HG02852 (cell line): ENCODE measurements around the gene PPARG.

ENCODE experiments used
- ATAC-seq: cut with Tn5 transposase; IDR thresholded peaks from one replicate; pipeline ENCODE4 v1.9.1; 2021; ENCODE audit warnings: mild to moderate bottlenecking, moderate library complexity; ENCODE audit not compliant: unreplicated experiment

PPARG gene

DNA sequence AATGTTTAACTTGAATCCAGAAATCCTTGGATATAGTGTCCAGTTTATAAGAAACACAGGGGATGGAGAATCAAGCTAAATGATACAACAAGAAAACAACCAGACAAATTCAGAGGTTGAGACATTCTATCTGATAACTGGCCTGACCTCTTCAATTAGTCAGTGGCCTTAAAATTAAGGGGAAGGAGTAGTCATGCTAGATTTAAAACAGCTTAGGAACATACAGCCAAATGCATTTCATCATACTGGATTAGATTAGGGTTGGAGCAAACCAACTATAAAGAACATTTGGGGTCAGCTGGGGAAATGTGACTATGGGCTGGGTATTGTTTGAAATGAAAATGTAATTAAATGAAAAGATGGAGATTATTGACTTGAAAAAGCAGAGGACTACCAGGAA lies 53.3 kb downstream of the PPARG start:
- ATAC-seq, result no peak

DNA sequence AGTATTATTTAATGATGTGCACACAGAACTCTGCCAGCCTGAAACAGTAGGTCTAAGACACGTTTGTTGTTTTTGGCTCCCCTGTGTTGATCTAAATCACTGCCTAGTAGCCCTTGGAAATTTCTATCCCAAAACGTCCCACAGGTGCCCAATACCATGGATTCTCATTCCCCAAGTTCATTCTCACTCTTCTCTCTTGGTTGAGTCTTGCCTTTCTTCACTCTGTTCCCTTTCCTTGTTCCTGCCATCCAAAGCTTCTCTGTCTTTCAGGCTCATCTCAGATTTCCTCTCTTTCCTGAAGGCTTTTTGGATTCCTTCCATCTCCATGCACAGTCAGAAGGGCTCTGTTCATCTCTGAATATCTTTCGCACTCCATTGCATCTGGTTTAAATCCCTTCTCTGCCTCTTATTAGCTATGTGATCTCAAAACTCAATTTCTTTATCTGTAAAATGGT lies 54.2 kb downstream of the PPARG start:
- ATAC-seq, result no peak

DNA sequence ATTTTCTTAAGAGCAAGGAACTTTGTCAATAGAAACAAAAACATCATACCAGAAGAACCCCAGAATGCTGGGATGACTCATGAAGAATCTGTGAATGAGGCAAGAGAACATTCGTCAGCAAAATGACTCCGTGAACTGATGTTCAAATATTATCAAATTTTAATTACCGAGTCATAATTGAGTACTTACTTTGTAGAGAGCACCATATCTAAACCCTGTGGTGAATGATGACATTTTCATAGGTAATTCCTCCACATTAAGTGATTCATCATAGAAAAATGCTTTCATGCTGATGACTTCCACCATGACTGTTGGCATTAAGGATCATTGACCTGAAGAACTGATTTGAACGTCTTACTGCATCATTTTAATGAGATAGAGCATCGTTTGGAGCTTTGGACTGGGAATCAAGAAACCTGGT lies 56.3 kb downstream of the PPARG start:
- ATAC-seq, result no peak

DNA sequence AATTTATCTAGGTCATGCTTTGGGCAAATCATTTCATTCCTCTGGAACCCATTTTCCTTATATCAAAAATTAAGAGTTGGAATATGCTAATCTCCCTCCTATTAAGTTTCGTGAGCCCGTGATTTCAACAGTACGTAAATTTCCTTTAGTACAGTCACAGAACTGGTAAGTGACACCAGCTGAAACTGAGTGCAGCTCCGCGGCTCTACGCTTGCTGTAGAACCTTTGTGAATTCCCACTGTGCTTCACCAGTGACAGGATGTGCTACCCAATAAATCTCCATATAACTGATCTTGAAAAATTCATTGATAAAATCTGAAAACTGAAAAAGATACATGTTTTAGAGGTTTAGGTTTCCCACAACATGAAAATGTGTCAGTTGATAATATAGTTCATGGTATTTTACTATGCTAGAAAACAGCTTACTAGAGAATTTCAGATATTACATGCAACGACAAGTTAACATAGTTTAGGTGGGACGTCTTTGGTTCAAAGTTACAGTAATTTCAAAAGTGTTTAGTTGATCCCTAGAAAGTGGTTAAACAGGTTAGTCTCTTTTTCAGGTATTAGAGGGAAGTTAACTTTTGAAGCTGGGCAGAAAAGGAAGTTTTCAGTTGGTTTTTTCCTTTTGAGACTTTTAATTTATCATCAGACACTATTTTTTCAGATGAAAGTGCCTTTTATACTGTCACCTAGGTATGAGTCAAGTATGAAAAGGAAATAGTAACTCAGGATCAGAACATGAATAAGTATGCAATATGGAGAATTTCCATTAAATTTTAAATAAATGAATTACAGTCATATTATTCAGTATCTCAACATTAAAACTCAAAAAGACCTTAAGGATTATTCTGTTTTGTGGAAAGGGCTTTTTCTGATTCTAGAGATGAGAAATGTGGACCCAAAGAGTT lies 57.0 kb downstream of the PPARG start:
- ATAC-seq, result no peak

DNA sequence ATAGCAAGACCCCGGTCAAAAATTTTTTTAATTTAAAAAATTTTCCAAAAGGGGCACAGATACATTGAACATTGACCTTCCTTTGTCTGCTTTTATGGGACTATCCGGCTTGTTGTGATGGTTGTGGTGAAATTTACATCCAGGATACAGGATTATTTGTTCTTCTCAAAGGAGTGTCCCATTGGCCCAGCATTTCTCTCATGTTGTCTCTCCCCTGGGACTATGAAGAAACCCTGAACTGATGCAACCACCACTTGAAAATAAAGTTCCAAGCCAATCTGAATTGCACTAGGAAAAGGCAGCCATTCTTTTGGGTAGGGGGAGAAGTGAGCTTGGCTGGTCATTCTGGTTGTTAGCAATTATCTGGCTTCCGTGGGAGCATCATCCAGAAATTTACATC lies 58.4 kb downstream of the PPARG start:
- ATAC-seq, result no peak

DNA sequence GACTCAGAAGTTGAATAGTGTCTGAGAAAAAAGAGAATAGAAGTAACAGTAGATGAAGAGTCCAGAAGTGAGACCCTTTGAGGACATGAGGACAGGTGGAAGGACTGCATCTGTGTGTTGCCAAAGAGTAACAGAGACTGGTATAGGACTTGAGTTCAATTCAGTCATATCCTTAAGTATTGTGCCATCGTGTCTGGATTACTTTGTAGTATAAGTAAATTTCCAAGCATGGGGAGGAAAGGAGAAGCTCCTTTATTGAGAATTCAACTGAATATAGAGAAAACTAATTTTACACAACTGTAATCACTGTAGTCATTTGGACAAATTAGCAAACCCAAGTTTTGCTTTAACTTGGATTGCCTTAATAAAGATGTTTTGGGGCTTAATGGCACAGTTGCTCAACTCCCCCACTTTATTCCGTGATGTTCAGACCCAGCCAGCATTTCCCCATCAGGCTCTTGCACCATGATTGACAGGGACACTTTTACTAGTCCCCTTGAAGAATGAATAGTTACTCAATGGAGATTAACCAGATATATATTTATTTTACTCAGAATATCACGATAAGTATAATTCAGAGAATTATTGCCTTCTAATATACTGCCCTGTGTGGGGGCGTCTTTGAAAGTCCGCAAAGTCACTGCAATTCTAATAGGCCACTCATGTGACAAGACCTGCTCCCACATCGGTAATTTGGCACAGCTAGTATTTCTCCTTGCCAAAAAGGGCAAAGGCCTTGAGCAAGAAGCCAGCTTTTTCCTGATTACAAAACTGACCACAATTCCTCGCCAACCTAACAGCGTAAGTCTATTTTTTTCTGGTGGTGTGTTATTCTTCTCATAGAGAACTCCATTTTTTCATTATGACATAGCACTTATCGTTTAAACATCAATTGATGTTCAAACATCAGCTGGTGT lies 61.3 kb downstream of the PPARG start:
- no peak for ATAC-seq

DNA sequence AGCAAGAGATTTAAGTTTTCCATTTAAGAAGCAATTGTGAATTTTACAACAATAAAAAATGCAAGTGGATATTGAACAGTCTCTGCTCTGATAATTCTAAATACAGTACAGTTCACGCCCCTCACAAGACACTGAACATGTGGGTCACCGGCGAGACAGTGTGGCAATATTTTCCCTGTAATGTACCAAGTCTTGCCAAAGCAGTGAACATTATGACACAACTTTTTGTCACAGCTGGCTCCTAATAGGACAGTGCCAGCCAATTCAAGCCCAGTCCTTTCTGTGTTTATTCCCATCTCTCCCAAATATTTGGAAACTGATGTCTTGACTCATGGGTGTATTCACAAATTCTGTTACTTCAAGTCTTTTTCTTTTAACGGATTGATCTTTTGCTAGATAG lies 62.3 kb downstream of the PPARG start:
- no peak for ATAC-seq

DNA sequence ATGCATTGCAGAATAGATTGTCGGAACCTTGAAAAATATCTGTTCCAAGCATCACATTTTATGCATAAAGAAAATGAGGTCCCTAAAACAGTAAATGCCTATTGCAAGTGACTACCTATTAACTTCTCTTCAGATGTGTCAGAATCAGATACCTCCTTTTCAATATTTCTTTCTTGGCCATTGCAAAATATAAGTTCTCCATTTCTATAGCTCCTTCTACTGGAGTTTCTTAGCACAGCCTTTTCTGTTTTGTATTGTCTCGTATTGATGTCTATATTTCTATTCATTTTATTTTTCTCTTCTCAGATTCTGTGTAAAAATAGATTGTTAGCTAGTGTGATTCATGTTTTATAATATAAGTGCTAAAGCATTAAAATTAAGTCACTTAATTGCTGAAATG lies 63.4 kb downstream of the PPARG start:
- ATAC-seq, result no peak

DNA sequence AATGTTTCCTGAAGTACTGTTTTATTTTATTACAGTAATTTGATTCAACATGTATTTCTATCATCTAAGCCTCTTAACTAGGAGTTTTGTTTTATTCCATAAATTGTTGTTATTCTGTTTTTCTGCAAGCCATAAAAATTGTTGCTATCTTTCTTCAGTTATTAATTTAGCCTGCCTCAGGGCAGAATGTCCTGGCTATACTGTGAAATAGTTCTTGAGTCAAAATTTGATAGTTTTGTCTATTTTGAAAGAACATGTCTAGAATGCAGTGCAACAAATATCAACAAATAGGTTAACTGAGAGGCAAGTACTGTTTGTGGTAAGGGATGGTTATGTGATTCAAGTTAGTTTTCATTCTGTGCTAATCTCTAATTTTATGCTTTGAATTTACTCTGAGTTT lies 63.9 kb downstream of the PPARG start:
- ATAC-seq, result no peak

DNA sequence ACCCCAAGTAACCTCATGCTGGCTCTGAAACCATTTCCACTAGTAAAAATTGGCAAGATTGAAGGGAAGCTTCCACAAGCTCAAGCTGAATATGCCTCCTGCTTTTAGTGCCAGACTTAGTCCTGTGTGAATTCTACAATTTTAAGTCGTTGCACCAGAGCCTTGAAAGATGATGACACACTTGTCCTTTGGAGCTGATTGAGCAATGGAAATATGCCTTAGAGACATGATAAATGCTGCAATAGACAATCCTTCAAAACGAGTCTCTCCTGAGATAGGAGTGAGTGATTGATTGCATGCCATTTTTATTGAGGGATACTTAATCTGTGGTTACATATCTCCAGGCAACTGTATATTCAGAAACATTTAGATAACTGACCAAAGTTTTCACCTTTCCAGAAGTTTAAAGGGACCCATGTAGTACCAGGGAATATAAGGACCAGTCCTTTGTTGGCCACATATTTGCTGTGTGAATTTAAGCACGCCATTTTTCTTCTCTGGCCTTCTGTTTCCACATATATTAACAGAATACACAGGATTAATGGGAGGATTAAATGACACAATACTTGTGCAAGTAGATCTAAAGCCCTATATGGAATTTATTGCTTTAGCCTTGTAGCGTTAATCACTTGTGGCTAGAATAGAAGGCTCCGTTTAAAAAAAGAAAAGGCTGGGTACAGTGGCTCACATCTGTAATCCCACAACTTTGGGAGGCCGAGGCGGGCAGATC lies 65.1 kb downstream of the PPARG start:
- no peak for ATAC-seq

DNA sequence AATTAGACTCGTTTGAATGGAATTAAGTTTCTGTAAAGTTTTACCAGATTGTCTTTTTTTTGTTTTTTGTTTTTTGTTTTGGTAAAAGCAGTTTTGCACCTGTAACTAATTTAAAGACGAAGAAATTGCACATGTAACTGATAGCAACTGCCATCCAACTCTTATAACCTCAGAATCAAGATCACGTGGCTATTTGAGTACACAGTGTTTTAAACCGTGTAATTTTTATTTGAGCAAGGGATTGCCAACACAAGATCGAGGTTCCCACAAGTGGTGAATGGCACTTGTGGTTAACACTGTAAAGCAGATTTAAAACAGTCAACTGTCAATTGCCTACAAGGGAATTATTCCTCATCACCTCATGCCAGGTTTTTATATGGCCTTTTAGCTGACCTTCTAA lies 67.3 kb downstream of the PPARG start:
- no peak for ATAC-seq

DNA sequence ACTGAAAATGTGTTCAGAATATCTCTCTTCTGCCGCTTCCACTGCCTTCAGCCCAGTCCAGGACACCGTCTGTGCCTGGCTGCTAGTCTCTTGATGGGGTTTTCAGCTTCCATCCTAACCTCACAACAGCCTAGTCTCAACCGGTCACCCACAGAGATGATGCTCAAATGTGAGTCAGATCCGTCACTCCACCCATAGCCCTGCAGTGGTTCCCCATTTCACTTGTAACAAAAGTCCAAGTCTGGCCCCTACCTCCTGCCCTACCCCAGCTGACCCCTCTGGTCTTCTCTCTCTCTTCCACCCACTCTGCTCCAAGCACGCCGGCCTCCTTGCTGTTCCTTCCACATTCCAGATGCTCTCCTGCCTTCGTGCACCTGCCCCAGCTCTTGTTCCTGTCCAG lies 68.1 kb downstream of the PPARG start:
- no peak for ATAC-seq

DNA sequence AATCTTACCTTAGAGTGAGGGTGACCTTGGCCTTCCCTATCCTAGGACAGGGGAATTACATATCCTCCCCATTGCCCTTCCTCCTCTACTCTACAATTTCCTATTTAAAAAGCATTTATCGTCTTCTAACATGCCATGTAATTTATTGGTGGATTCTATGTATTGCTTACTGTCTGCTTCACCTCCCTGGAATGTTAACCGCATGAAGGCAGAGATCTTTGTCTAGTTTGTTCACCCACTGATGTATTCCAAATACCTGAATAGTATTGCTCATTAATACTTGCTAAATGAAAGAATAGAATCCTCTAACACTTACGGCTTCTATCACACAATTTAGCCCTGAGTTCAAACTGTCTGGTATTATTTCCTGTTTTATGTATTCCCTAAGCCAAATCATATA lies 68.6 kb downstream of the PPARG start:
- no peak for ATAC-seq

DNA sequence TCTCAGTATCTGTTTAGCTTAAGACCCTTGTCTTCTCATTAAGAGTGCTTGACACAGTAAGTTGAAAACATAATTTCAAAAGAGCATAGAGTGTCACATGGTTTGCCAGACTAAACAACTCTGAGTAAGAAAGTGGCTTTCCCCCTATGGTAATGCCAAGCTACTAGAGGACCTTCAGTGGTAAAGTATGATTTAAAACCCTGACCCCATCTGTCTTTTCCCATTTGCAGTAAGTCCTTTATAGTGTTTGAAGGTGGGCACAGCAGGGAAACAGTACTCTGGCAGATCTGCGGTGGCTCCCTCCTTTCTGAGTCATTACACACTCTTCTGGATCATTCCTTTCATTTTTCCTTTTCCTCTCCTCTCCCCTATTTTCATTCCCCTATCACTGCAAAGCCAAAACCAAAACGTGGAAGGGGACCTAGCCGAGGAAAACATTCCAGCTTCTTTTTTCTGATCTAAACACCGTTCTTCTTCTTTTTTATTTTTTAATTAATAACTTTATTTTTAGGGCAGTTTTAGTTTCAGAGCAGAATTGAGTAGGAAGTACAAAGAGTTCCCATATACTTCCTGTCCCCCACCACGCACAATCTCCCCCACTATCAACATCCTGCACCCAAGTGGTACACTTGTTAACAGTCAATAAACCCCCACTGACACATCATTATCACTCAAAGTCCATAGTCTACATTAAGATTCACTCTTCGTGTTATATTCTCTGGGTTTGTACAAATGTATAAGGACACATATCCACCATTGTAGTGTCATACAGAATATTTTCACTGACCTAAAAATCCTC lies 74.7 kb downstream of the PPARG start:
- no peak for ATAC-seq

DNA sequence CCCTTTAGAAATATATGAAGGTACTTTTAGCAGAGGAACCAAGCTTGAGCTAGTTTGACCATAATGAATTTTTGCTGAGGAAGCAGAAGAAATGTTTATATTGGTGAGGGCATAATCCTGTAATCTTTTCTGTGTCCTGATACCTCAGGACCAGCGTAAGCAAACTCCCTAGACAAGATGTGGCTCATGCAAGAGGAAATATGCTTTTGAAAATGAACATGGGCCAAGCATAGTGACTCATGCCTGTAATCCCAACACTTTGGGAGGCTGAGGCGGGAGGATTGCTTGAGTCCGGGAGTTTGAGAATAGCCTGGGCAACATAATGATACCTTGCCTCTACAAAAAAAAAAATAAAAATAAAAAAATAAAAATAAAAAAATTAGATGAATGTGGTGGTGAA lies 78.5 kb downstream of the PPARG start:
- no peak for ATAC-seq

DNA sequence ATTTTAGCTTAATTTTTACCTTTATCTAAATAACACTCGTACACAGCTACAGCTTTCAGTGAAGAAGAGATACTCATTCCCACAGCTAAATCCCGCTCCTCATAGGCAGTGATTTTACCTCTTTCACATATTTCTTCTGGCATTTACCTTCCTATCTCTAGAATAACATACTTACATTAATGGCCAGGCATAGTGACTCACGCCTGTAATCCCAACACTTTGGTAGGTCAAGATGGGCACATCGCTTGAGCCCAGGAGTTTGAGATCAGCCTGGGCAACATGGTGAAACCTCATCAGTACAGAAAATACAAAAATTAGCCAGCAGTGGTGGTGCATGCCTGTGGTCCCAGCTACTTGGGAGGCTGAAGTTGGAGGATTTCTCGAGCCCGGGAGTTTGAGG lies 80.2 kb downstream of the PPARG start:
- no peak for ATAC-seq

DNA sequence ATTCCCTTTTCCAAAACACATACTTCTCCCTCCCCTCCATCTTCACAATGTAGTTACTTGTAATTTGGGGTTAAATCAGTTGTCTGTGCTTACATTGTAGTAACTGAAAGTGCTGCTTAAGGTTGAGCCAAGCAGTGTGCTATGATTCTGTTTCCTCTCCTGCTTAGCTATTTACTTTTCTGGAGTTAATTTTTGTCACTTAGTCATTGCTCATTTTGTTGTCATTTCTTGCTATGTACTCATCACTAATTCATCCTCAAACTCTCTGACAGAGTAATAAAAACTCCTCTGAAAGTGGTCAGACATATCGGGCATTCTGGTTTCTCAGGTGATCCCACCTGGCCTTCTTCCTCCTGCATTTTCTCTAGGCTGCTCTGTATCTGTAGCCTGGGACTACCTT lies 80.7 kb downstream of the PPARG start:
- ATAC-seq, result no peak

DNA sequence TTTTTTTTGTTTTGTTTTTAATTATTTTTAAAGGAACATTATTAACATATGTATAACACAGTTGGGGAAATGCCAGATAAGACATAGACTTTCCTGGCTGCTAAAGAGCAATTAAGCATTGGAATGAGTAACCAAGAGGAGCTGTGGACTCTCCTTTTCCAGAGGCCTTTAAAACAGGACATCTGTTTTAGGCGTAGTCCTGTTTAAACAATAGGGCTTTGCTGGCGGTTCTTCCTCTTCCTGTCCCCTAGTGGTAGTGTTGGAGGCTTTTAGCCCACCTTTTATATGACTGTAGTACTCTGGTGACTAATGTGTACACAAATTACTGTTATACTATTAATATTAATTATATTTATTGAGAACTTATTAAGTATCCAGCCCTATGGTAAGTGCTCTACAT lies 81.9 kb downstream of the PPARG start:
- no peak for ATAC-seq

DNA sequence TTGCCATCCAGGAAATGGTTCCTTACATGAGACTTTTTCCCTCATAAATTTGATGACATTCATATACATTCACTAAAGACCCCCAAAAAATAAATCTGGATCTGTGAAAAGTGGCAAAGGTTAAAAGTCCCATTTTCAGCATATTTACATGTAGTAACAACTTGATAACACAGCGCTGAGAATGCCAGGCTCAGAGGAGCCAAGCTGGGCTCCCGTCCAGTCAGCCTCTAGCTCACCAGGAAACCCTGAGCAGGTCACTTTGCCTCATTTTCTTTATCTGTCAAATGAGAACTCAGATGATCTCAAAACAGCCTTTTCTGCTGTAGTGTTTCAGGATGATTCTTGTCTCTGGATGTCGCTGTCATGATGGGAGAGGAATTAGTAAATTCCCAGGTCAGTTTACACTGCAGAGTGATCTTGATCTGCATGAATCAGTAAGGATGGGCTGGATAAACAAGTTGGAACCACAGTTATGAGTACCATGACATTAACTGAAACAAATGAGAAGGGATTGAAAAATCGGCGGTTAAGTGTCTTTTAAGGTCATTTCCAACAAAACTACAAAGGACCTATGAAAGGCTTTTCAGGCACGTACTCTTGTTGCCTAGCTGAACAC lies 82.8 kb downstream of the PPARG start:
- ATAC-seq, result no peak

DNA sequence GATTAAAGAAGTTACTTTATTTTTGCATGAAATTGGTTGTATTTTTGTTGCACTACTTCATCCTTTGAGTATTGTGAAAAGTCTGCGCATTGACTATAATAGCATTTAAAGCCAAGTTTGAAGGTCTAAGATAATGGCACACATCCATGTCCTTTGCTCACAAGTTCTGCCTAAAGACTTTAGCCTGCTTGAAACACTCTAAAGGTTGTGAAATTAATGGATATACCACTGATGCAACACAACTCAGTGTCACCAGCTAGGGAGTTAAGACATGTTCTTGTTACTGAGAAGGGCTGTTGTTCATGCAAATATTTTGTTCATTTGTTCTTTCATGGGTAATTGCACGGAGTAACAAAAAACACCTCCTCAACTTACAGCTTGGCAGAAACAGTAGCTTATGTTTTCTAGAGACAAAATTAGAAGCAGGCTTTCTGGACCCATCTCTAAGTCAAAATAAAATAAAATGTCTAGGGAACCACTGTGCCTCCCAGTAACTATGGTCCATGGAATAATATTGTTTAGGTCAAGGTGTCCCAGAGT lies 83.9 kb downstream of the PPARG start:
- ATAC-seq, result no peak
